HEK293T (cell line): ENCODE results near the gene SYNPR.

ENCODE experiments used
- CTCF ChIA-PET: fragments of 350-600 bp; formaldehyde crosslinking; extraction: SDS; loops from one replicate; lab custom pipeline; 2021; ENCODE audit warnings: antibody characterized with exemption, inconsistent platforms; lab: Yijun Ruan, JAX
- POLR2A ChIA-PET: fragments of 350-600 bp; formaldehyde crosslinking; extraction: SDS; loops from one replicate; lab custom pipeline; 2020; ENCODE audit warnings: antibody characterized with exemption, inconsistent platforms; lab: Yijun Ruan, JAX
- DNase-seq: peaks from one replicate; pipeline ENCODE4 v3.0.0; 2012; ENCODE audit warnings: mixed read lengths; ENCODE audit errors: extremely low spot score
- ARNT ChIP-seq: fragments of 450-650 bp; IDR thresholded peaks from 2 replicates; pipeline ENCODE4 v1.6.1; 2017; ENCODE audit warnings: mild to moderate bottlenecking
- BHLHE40 ChIP-seq: fragments of 450-650 bp; IDR thresholded peaks from 2 replicates; pipeline ENCODE4 v1.6.1; 2016; ENCODE audit warnings: mild to moderate bottlenecking, moderate library complexity, borderline replicate concordance
- CTBP1 ChIP-seq: fragments of 450-650 bp; IDR thresholded peaks from 2 replicates; pipeline ENCODE4 v1.6.1; 2016; ENCODE audit warnings: borderline replicate concordance
- ELF4 ChIP-seq: fragments of 450-650 bp; IDR thresholded peaks from 2 replicates; pipeline ENCODE4 v1.6.1; 2017; ENCODE audit warnings: antibody characterized with exemption
- FOXA1 ChIP-seq: fragments of 450-650 bp; IDR thresholded peaks from 2 replicates; pipeline ENCODE4 v1.6.1; 2016; ENCODE audit warnings: mild to moderate bottlenecking
- FOXK2 ChIP-seq: fragments of 450-650 bp; IDR thresholded peaks from 2 replicates; pipeline ENCODE4 v1.6.1; 2016; ENCODE audit warnings: mild to moderate bottlenecking
- FOXM1 ChIP-seq: fragments of 450-650 bp; IDR thresholded peaks from 2 replicates; pipeline ENCODE4 v1.6.1; 2017; ENCODE audit warnings: mild to moderate bottlenecking, borderline replicate concordance
- HDGF ChIP-seq: fragments of 450-650 bp; IDR thresholded peaks from 2 replicates; pipeline ENCODE4 v1.6.1; 2017; ENCODE audit warnings: antibody characterized with exemption, borderline replicate concordance
- L3MBTL2 ChIP-seq: fragments of 450-650 bp; conservative IDR thresholded peaks from 2 replicates; pipeline ENCODE4 v1.6.1; 2016; ENCODE audit warnings: mild to moderate bottlenecking
- LEF1 ChIP-seq: fragments of 450-650 bp; IDR thresholded peaks from 2 replicates; pipeline ENCODE4 v1.6.1; 2017; ENCODE audit warnings: mild to moderate bottlenecking, borderline replicate concordance
- NFRKB ChIP-seq: fragments of 450-650 bp; IDR thresholded peaks from 2 replicates; pipeline ENCODE4 v1.6.1; 2016; ENCODE audit warnings: mild to moderate bottlenecking, moderate library complexity
- SP1 ChIP-seq: fragments of 450-650 bp; IDR thresholded peaks from 2 replicates; pipeline ENCODE4 v1.6.1; 2017
- SUZ12 ChIP-seq: fragments of 450-650 bp; IDR thresholded peaks from 2 replicates; pipeline ENCODE4 v1.6.1; 2016; ENCODE audit warnings: mild to moderate bottlenecking
- TARDBP ChIP-seq: fragments of 450-650 bp; IDR thresholded peaks from 2 replicates; pipeline ENCODE4 v1.6.1; 2016
- ZNF384 ChIP-seq: fragments of 450-650 bp; IDR thresholded peaks from 2 replicates; pipeline ENCODE4 v1.6.1; 2016
- TF ChIP-seq, protein P1 (sequence below): fragments of 450-650 bp; IDR thresholded peaks from 2 replicates; pipeline ENCODE4 v1.6.1; 2016

SYNPR gene

DNA sequence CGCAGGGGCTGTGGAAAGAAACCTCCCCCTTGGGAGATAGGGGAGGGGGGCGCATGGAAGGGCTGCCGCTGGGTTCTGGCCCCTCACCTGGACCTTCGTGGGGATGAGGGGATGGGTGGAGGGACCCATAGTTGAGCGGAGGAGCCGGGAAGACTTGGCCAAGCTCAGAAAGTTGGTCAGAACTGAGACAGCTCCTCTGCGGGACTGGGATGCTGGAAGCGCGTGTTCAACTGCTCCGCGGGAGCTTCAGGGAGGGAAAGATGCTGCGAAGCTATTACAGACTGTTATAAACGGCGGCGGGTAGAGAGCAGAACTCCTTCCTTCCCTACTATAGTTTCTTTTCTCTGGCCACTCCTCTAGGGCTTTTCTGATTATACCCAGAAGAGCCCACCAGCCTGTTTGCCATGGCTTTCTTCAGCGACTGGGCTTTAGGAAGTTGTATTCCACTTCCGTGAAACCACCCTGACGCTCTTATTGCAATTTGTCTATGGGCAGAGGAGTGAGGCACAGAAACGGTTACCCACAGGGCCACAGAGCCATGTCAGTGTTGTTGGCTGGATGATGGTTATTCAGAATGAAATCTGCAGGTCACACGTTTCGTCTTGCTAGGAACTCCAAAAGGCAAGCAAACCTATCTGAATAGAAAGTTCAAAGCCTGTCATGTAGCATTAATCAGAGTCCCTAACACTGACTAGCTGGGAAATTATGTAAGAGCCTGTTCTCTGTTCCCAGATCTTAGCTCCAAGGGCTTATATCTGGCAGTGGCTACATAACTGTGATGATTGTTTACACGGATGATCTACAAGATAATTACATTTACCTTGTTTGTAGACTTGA is 1.1 kb downstream of the SYNPR start:
- ChIA-PET CTCF (interaction anchor here (0.5 to 0.6 kb wide), 2 partner anchors 32 to 55 kb away, joined by 4 read pairs; no protein-coding TSS in a partner anchor), POLR2A (no interaction called here)
- TF ChIP-seq LEF1 (no peak), HDGF (no peak), CTBP1 (no peak), SP1 (no peak)
- peak; percentile 15 for DNase-seq

DNA sequence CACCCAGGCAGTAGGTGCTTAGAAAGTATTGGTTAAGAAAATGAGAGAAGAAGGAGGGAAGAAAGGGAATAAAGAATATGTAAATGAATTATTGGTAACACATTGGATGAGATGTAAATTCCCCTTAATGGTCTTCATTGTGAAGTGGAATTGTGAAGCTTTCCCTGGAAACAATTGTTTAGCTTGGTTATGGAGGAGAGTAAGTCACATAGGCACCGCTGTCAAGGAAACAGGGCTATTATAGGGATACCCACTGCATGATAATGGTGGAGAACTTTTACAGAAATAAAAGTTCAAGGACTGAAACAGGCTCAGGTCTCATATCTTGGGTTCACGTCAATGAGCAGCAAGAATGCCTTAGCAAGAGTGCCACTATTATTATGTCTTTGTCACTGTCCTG is 9.5 kb downstream of the SYNPR start:
- TF ChIP-seq TARDBP = no peak
- TF ChIP-seq BHLHE40 = no peak
- no peak for TF ChIP-seq L3MBTL2
- TF ChIP-seq ELF4 = no peak
- TF ChIP-seq ZNF384 = no peak
- no peak for TF ChIP-seq SUZ12
- no peak for TF ChIP-seq ARNT
- TF ChIP-seq LEF1 = no peak
- TF ChIP-seq FOXM1 = no peak
- TF ChIP-seq HDGF = no peak
- no peak for TF ChIP-seq SP1
- TF ChIP-seq, protein P1, sequence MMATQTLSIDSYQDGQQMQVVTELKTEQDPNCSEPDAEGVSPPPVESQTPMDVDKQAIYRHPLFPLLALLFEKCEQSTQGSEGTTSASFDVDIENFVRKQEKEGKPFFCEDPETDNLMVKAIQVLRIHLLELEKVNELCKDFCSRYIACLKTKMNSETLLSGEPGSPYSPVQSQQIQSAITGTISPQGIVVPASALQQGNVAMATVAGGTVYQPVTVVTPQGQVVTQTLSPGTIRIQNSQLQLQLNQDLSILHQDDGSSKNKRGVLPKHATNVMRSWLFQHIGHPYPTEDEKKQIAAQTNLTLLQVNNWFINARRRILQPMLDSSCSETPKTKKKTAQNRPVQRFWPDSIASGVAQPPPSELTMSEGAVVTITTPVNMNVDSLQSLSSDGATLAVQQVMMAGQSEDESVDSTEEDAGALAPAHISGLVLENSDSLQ = no peak
- TF ChIP-seq CTBP1 = no peak
- no peak for TF ChIP-seq NFRKB
- TF ChIP-seq FOXK2 = no peak
- DNase-seq = no peak
- ChIA-PET CTCF (no interaction called here), POLR2A (no interaction called here)

DNA sequence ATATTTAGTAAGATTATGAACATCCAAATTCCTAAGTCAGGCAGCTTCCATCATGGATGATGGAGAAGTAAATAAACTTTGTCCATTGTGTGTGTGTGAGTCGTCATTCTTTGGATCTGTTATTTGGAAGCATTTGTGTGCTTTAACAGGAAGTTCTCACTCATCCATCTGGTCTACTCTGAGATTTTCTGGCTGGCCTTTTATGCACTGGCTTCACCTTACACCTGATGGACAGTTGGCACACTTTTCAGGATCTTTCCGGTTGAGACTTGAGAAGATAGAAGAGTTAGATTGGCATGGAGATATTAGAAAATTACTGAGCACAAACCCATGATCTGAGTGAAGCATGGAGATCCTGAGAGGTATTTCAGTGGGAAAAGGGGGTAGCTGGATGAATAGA is 12.6 kb downstream of the SYNPR start:
- POLR2A ChIA-PET = no interaction called here
- CTCF ChIA-PET = no interaction called here
- TF ChIP-seq ELF4 (no peak), SP1 (no peak), ZNF384 (no peak), CTBP1 (no peak), FOXK2 (no peak), BHLHE40 (no peak), SUZ12 (no peak), ARNT (no peak), TARDBP (no peak)
- DNase-seq = no peak

DNA sequence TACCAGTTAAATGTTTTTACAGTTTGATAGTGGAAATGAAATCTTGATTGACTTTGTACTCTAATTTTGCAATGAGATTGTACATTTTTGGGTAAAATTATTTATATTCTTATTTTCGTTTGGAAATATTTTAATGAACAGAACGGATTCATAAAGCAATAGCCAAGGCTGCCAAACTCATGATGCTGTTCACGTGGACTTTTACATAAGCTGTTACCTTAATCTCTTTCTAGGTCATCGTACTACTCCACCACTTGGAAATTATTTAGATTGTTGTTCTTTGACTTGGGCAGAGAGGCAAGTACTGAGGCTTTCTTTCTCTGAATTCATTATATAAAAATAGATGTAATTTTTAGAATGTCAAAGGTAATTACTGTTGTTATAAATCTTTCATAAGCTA is 16.2 kb downstream of the SYNPR start:
- DNase-seq = no peak
- ChIA-PET POLR2A (no interaction called here), CTCF (no interaction called here)
- TF ChIP-seq SP1 (no peak), ZNF384 (no peak), SUZ12 (no peak), NFRKB (no peak), CTBP1 (no peak), FOXM1 (no peak), FOXK2 (no peak), TARDBP (no peak), HDGF (no peak), ELF4 (no peak), FOXA1 (no peak), LEF1 (no peak), BHLHE40 (no peak), L3MBTL2 (no peak), ARNT (no peak)
- TF ChIP-seq, protein P1 = no peak

DNA sequence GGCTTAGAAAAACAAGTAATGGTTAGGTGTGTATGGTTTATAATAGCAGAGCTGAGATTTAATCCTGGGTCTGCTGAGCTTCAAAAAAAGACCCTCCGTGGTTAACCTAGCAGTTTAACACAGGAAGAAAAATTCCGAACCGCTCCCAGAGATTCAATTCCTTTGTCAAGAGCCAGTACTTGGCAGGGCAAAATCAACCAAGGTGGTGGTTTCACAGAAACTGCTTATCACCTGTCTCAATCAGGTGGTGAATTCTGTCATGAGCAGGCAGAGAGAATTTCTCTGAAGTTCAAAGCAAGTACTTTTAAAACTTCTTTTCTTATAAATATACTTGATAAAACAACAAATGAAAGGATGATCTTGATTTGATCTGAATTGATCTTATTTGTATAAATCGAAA is 17.2 kb downstream of the SYNPR start:
- TF ChIP-seq FOXA1 = no peak
- no peak for TF ChIP-seq ZNF384
- TF ChIP-seq HDGF = no peak
- TF ChIP-seq NFRKB = no peak
- no peak for TF ChIP-seq BHLHE40
- TF ChIP-seq ELF4 = no peak
- TF ChIP-seq FOXM1 = no peak
- no peak for TF ChIP-seq SP1
- TF ChIP-seq FOXK2 = no peak
- ChIA-PET POLR2A (no interaction called here), CTCF (no interaction called here)
- no peak for DNase-seq

DNA sequence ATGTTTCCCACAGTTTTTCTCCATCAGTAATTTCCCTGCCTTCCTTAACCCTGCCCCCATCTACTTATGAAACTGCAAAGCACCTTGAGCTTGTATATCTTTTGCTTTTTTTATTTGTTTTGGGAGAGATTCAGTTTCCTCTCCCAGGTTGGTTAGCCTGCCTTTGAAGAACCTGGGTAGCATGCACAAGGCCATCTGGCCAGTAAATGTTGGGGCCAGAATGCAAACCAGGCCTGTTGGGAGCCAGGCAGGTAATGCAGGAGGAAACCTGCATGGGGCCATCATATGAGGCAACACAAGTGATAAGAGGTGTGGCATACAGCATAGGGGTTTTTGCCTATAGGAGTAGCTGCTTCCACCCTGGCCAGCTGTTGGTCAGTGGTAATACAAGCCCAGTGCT is 17.7 kb downstream of the SYNPR start:
- CTCF ChIA-PET = no interaction called here
- TF ChIP-seq SP1 = no peak

DNA sequence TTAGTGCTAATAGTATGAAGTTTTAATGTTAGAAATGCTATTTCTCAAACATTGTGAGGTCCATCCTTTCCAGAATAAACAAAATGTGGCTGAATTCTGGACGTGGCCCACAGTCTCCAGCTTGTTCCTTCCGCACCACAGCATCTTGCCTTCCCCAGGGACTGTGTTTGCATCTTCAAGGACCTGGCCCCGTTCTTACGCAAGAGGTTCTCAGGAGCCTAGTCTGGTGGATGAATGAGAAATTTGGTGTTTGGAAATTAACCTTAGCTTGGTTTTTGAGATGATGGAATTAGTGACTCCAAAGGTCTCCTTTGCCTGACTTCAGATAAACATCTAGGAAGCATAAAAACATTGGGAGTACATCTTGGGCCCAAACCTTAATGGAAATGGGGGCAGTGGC is 18.1 kb downstream of the SYNPR start:
- ChIA-PET CTCF (no interaction called here), POLR2A (no interaction called here)
- TF ChIP-seq, protein P1 = no peak
- no peak for TF ChIP-seq NFRKB
- no peak for TF ChIP-seq SP1
- no peak for TF ChIP-seq CTBP1
- TF ChIP-seq ARNT = no peak
- no peak for TF ChIP-seq FOXA1
- TF ChIP-seq TARDBP = no peak
- no peak for TF ChIP-seq FOXM1
- TF ChIP-seq BHLHE40 = no peak
- no peak for TF ChIP-seq SUZ12
- no peak for TF ChIP-seq FOXK2
- TF ChIP-seq ELF4 = no peak
- no peak for TF ChIP-seq ZNF384
- TF ChIP-seq HDGF = no peak
- no peak for TF ChIP-seq L3MBTL2
- no peak for TF ChIP-seq LEF1
- DNase-seq = no peak

More for the DNA sequence above, 17.7 kb downstream of the SYNPR start:
- POLR2A ChIA-PET = no interaction called here
- no peak for DNase-seq
